H1 (cell line): ENCODE results near the gene TMEM223. TPM values are rescaled to one million over a fixed set of nuclear protein-coding genes. Genes with fewer than 3 reads are reported as not detected.

Experiments
- CTCF ChIA-PET: fragments of 300-600 bp; sonication (Branson Sonifier 250); formaldehyde crosslinking; loops from one replicate; lab custom pipeline; 2021; ENCODE audit not compliant: partially characterized antibody; lab: Charles Lee
- POLR2A ChIA-PET: fragments of 300-600 bp; sonication (Branson Sonifier 250); formaldehyde crosslinking; loops from one replicate; lab custom pipeline; 2021; ENCODE audit warnings: inconsistent platforms; ENCODE audit not compliant: partially characterized antibody; lab: Charles Lee
- DNase-seq, 2 experiments: peaks; one replicate each; pipeline versions ENCODE4 v3.0.0 to v3.0.0-alpha.2; 2010 to 2022; ENCODE audit warnings: low spot score in 2 of 2, low read depth in 1 of 2, mixed read lengths in 1 of 2
- FAIRE-seq: peaks from 2 replicates; lab custom pipeline; 2011; peaks lifted over from hg19 to GRCh38; lab: Jason Lieb, UNC
- H2AFZ ChIP-seq: 2 replicates; pipeline ENCODE4 v1.8.1; 2012; ENCODE audit warnings: low read length, inconsistent platforms
- H2AK5ac ChIP-seq: 2 replicates; pipeline ENCODE4 v1.6.1; 2013; ENCODE audit warnings: low read depth, low read length
- H2BK120ac ChIP-seq: replicated peaks from 2 replicates; pipeline ENCODE3; 2013; ENCODE audit warnings: low read depth, low read length, inconsistent platforms
- H2BK12ac ChIP-seq: 2 replicates; pipeline ENCODE4 v1.6.1; 2013; ENCODE audit warnings: low read depth, low read length
- H2BK15ac ChIP-seq: 2 replicates; pipeline ENCODE4 v1.6.1; 2013; ENCODE audit warnings: low read length
- H2BK20ac ChIP-seq: 2 replicates; pipeline ENCODE4 v1.6.1; 2013; ENCODE audit warnings: low read length
- H2BK5ac ChIP-seq: 2 replicates; pipeline ENCODE4 v1.6.1; 2013; ENCODE audit warnings: low read depth, low read length
- H3K14ac ChIP-seq: 2 replicates; pipeline ENCODE4 v1.6.1; 2013; ENCODE audit warnings: inconsistent platforms; ENCODE audit not compliant: insufficient read length
- H3K18ac ChIP-seq: 2 replicates; pipeline ENCODE4 v1.6.1; 2013; ENCODE audit warnings: low read length; ENCODE audit errors: extremely low read depth
- H3K23ac ChIP-seq: 2 replicates; pipeline ENCODE4 v1.6.1; 2013; ENCODE audit warnings: inconsistent platforms; ENCODE audit not compliant: insufficient read length
- H3K23me2 ChIP-seq: 2 replicates; pipeline ENCODE4 v1.6.1; 2013; ENCODE audit warnings: low read depth, low read length
- H3K27ac ChIP-seq: 2 replicates; pipeline ENCODE4 v1.6.1; 2011; ENCODE audit warnings: low read depth, low read length, inconsistent platforms
- H3K27me3 ChIP-seq, 4 experiments: replicated peaks in 1 of 4; 1 replicate in 1 of 4; 2 replicates in 3 of 4; pipeline versions ENCODE4 v1.6.1 to v1.8.1; 2011 to 2013; ENCODE audit warnings: low read length in 3 of 4, mild to moderate bottlenecking in 3 of 4, inconsistent platforms in 2 of 4, mixed read lengths in 2 of 4, moderate library complexity in 1 of 4; ENCODE audit not compliant: control insufficient read depth in 3 of 4, insufficient read depth in 3 of 4; ENCODE audit errors: extremely low read depth in 1 of 4
- H3K36me3 ChIP-seq, 4 experiments: 2 replicates each; pipeline versions ENCODE4 v1.6.1 to v1.8.1; 2011 to 2013; ENCODE audit warnings: mild to moderate bottlenecking in 4 of 4, low read length in 3 of 4, moderate library complexity in 2 of 4, control low read depth in 1 of 4, inconsistent platforms in 1 of 4; ENCODE audit not compliant: insufficient read depth in 4 of 4, control insufficient read depth in 2 of 4
- H3K4ac ChIP-seq: replicated peaks from 2 replicates; pipeline ENCODE3; 2013; ENCODE audit warnings: low read length, low read depth, mixed read lengths, inconsistent platforms; ENCODE audit not compliant: insufficient read length
- H3K4me1 ChIP-seq, 4 experiments: replicated peaks in 1 of 4; 1 replicate in 1 of 4; 2 replicates in 3 of 4; pipeline versions ENCODE4 v1.6.1 to v1.8.1; 2011 to 2013; ENCODE audit warnings: low read length in 3 of 4, inconsistent platforms in 2 of 4, mixed read lengths in 1 of 4; ENCODE audit not compliant: insufficient read depth in 4 of 4, control insufficient read depth in 3 of 4
- H3K4me2 ChIP-seq, 2 experiments: 2 replicates each; pipeline versions ENCODE4 v1.6.1 to v1.8.1; 2011 to 2013; ENCODE audit warnings: low read depth in 2 of 2, low read length in 2 of 2, control low read depth in 1 of 2, inconsistent platforms in 1 of 2, mild to moderate bottlenecking in 1 of 2; ENCODE audit not compliant: insufficient read depth in 1 of 2
- H3K4me3 ChIP-seq, 4 experiments: fragments of 200-600, 300-600 bp in 1 of 4; sonication (generic), shearing (Covaris generic), sonication (Bioruptor Twin) in 1 of 4; 2 replicates each; pipeline versions ENCODE4 v1.5.1 to v1.8.1; 2011 to 2016; ENCODE audit warnings: low read length in 4 of 4, low read depth in 3 of 4, control low read depth in 2 of 4, inconsistent platforms in 2 of 4, mild to moderate bottlenecking in 2 of 4, mixed read lengths in 1 of 4, moderate library complexity in 1 of 4; ENCODE audit not compliant: insufficient read depth in 2 of 4; ENCODE audit errors: extremely low read depth in 1 of 4
- H3K56ac ChIP-seq: replicated peaks from 2 replicates; pipeline ENCODE3; 2013; ENCODE audit warnings: low read depth, mild to moderate bottlenecking, mixed read lengths, low read length, inconsistent platforms; ENCODE audit not compliant: insufficient read length
- H3K79me1 ChIP-seq: 2 replicates; pipeline ENCODE4 v1.6.1; 2013; ENCODE audit warnings: low read depth, low read length, control low read depth
- H3K79me2 ChIP-seq, 2 experiments: 2 replicates each; pipeline versions ENCODE4 v1.6.1 to v1.8.1; 2012 to 2013; ENCODE audit warnings: low read length in 2 of 2, mild to moderate bottlenecking in 2 of 2, inconsistent platforms in 1 of 2; ENCODE audit not compliant: insufficient read depth in 2 of 2, control insufficient read depth in 1 of 2
- H3K9ac ChIP-seq, 4 experiments: replicated peaks in 1 of 4; 1 replicate in 1 of 4; 2 replicates in 3 of 4; pipeline versions ENCODE4 v1.6.1 to v1.8.1; 2011 to 2013; ENCODE audit warnings: low read depth in 3 of 4, low read length in 3 of 4, control low read depth in 2 of 4, mild to moderate bottlenecking in 2 of 4, moderate library complexity in 2 of 4, inconsistent platforms in 1 of 4; ENCODE audit errors: extremely low read depth in 1 of 4
- H3K9me3 ChIP-seq, 2 experiments: 2 replicates each; pipeline versions ENCODE4 v1.6.1 to v1.8.1; 2012 to 2013; ENCODE audit warnings: mild to moderate bottlenecking in 2 of 2, moderate library complexity in 2 of 2, control low read depth in 1 of 2, inconsistent platforms in 1 of 2, low read depth in 1 of 2, low read length in 1 of 2, mixed read lengths in 1 of 2; ENCODE audit not compliant: insufficient read depth in 2 of 2
- H4K20me1 ChIP-seq, 2 experiments: replicated peaks in 1 of 2; 2 replicates each; pipeline versions ENCODE3 to v1.8.1; 2011 to 2013; ENCODE audit warnings: inconsistent platforms in 2 of 2, low read length in 2 of 2, mild to moderate bottlenecking in 1 of 2; ENCODE audit not compliant: insufficient read depth in 2 of 2, control insufficient read depth in 1 of 2
- H4K5ac ChIP-seq: 2 replicates; pipeline ENCODE4 v1.6.1; 2013; ENCODE audit warnings: low read length, low read depth, mixed read lengths, inconsistent platforms; ENCODE audit not compliant: insufficient read length
- H4K8ac ChIP-seq: 2 replicates; pipeline ENCODE4 v1.8.0; 2013; ENCODE audit warnings: mild to moderate bottlenecking, moderate library complexity, low read length, inconsistent platforms; ENCODE audit not compliant: insufficient read depth; ENCODE audit errors: extremely low read depth
- H4K91ac ChIP-seq: replicated peaks from 2 replicates; pipeline ENCODE3; 2013; ENCODE audit warnings: low read length, mixed read lengths, inconsistent platforms; ENCODE audit not compliant: insufficient read length
- CEBPB ChIP-seq: IDR thresholded peaks from 2 replicates; pipeline ENCODE4 v1.6.1; 2012; ENCODE audit warnings: low read depth, low read length
- CTBP2 ChIP-seq: IDR thresholded peaks from 2 replicates; pipeline ENCODE4 v1.7.0; 2011; ENCODE audit warnings: borderline replicate concordance, mild to moderate bottlenecking, moderate library complexity, mixed read lengths, low read length; ENCODE audit not compliant: insufficient read depth, insufficient read length
- HDAC2 ChIP-seq, 2 experiments: fragments of 300-600 bp in 1 of 2; sonication (generic) in 1 of 2; IDR thresholded peaks; 2 replicates each; pipeline ENCODE4 v1.6.1; 2011 to 2012; ENCODE audit warnings: low read depth in 2 of 2, low read length in 2 of 2, mild to moderate bottlenecking in 2 of 2, moderate library complexity in 2 of 2, borderline replicate concordance in 1 of 2, inconsistent platforms in 1 of 2
- KDM5A ChIP-seq: fragments of 200-600 bp; IDR thresholded peaks from 2 replicates; pipeline ENCODE4 v1.7.1; 2012; ENCODE audit warnings: mild to moderate bottlenecking, low read length, inconsistent platforms, mixed read lengths
- WGBS, 2 experiments: shearing (Covaris generic) in 1 of 2; methylation state at CpG; one replicate each; pipeline versions ENCODE4 v1.1.6 to v1.1.7; 2013 to 2015; ENCODE audit warnings: low lambda C conversion rate in 2 of 2, mixed read lengths in 2 of 2, inconsistent platforms in 1 of 2, low coverage in 1 of 2, missing lambda C conversion rate in 1 of 2; ENCODE audit not compliant: insufficient replicate concordance in 2 of 2, insufficient coverage in 1 of 2, insufficient read length in 1 of 2; ENCODE audit errors: extremely low coverage in 1 of 2, missing lambda C conversion rate in 1 of 2; 5-methylcytosine and 5-hydroxymethylcytosine counted together
- polyA plus RNA-seq, 7 experiments: library from polyadenylated mRNA; depleted of rRNA in 3 of 7; stranded (reverse) in 5 of 7; unstranded in 2 of 7; fragments of >200 nt in 5 of 7; fragments of 200-250 nt in 2 of 7; gene quantifications; 1 replicate in 5 of 7; 2 replicates in 1 of 7; 4 replicates in 1 of 7; pipeline versions ENCODE4 v1.2.1 to v1.2.3, GENCODE V29; 2011 to 2013; ENCODE audit warnings: missing spikeins in 2 of 7, mixed read lengths in 2 of 7
- total RNA-seq: library from RNA; stranded (reverse); fragmentation: NEBNext Ultra II Directional; extraction: Animal tissue kit (Norgen Biotek cat#: 25700); gene quantifications from 2 replicates; pipeline ENCODE4 v1.2.1, GENCODE V29; 2021

The TMEM223 gene
- total and polyA plus RNA-seq, 2 of the 8 experiments (the other 6 are each of a cell fraction or from before 2014, with no cell fraction given), result 22.9 to 64.1 TPM

GRCh38 chr11:62782753-62783152 is 9.1 kb downstream of the TMEM223 start:
- FAIRE-seq, result no peak
- Histone ChIP-seq H3K9me3 (no peaks in the 10 kb centered on the region), H2BK120ac (no peak overlapping the region), H3K36me3 (peaks cover 4 to 18% (median 14%) of the 10 kb centered on the region in 4 experiments; a peak in 7 of 8 replicates), H3K23me2 (no peaks in the 10 kb centered on the region; the same call in 1 of the 2 replicates), H2BK15ac (no peak overlapping the region), H4K8ac (no peak overlapping the region), H3K79me1 (no peaks in the 10 kb centered on the region), H2AFZ (no peak overlapping the region), H3K14ac (no peak overlapping the region), H4K5ac (no peak overlapping the region), H3K4me3 (no peak overlapping the region), H3K18ac (no peak overlapping the region), H2BK20ac (no peak overlapping the region), H3K9ac (no peak overlapping the region), H2AK5ac (no peak overlapping the region), H3K4me1 (peaks cover 0 to 2% (median 0%) of the 10 kb centered on the region in 4 experiments; a peak in 2 of 7 replicates), H3K4me2 (no peak overlapping the region), H4K91ac (no peak overlapping the region), H3K79me2 (no peaks in the 10 kb centered on the region), H4K20me1 (peaks cover 2 to 3% of the 10 kb centered on the region in 2 experiments), H3K27ac (no peak overlapping the region), H3K23ac (no peak overlapping the region), H3K27me3 (no peaks in the 10 kb centered on the region), H3K56ac (no peak overlapping the region), H2BK12ac (no peak overlapping the region), H2BK5ac (no peak overlapping the region), H3K4ac (no peak overlapping the region)
- ChIA-PET POLR2A (interaction anchor here (0.8 to 15.9 kb wide), 4 partner anchors 11 to 140 kb away, joined by 3 to 251 read pairs (median 4); partner anchors contain the start of gene NXF1), CTCF (no interaction called here)
- WGBS, 2 experiments, result 95% methylated on average over 7 of the region's 7 CpGs; no CpG with 5 or more reads in 1 of the 2 experiments
- TF ChIP-seq KDM5A, result no peak
- no peak for TF ChIP-seq HDAC2 (IDR thresholded peaks at IDR 0.05; ENCODE audit: borderline replicate concordance in 1 of 2, low read depth in 2 of 2, low read length in 2 of 2)
- no peak for TF ChIP-seq CEBPB
- no peak for TF ChIP-seq CTBP2
- DNase-seq, result no peak
